ACC112 (cell line): Measurements from ENCODE around the gene SLC43A3.
"Not testable (repeated sequence)": the region's sequence is repeated elsewhere in the genome, so short reads cannot be mapped to it uniquely, and the experiment has no call there.

ENCODE experiments used
- H2AFZ ChIP-seq: fragments of 200-600 bp; sonication (generic); one replicate; pipeline ENCODE4 v1.6.0; 2017; ENCODE audit warnings: antibody characterized with exemption, low read length; ENCODE audit not compliant: unreplicated experiment
- H3K27ac ChIP-seq: fragments of 200-600 bp; sonication (generic); 2 replicates; pipeline ENCODE4 v1.5.1; 2014; ENCODE audit warnings: low read depth, mild to moderate bottlenecking, antibody characterized with exemption, low read length, moderate library complexity
- H3K27me3 ChIP-seq: fragments of 200-600 bp; sonication (generic); 2 replicates; pipeline ENCODE4 v1.6.1; 2014; ENCODE audit warnings: mild to moderate bottlenecking, antibody characterized with exemption, low read length, moderate library complexity, mixed read lengths; ENCODE audit not compliant: insufficient read depth
- H3K36me3 ChIP-seq: fragments of 200-600 bp; sonication (generic); 2 replicates; pipeline ENCODE4 v1.6.1; 2016; ENCODE audit warnings: mild to moderate bottlenecking, antibody characterized with exemption, low read length, moderate library complexity, mixed read lengths; ENCODE audit not compliant: insufficient read depth
- H3K4me1 ChIP-seq: fragments of 200-600 bp; sonication (generic); one replicate; pipeline ENCODE4 v1.6.1; 2016; ENCODE audit warnings: low read length, mixed read lengths; ENCODE audit not compliant: insufficient read depth, unreplicated experiment, control insufficient read depth
- H3K4me3 ChIP-seq: fragments of 200-600 bp; sonication (generic); 2 replicates; pipeline ENCODE4 v1.5.1; 2014; ENCODE audit warnings: mild to moderate bottlenecking, low read depth, low read length
- H3K79me2 ChIP-seq: fragments of 200-600 bp; sonication (generic); one replicate; pipeline ENCODE4 v1.6.0; 2016; ENCODE audit warnings: low read length; ENCODE audit not compliant: control insufficient read depth, unreplicated experiment, insufficient read depth

The SLC43A3 gene

GRCh38 chr11:57405271-57405860 is 21.6 kb downstream of the SLC43A3 start:
- Histone ChIP-seq H3K27ac (no peak overlapping the region), H3K36me3 (peaks cover 35% of the 10 kb centered on the region), H2AFZ (no peak overlapping the region), H3K4me3 (no peak overlapping the region), H3K79me2 (no peaks in the 10 kb centered on the region), H3K27me3 (no peaks in the 10 kb centered on the region), H3K4me1 (peaks cover 26% of the 10 kb centered on the region)

GRCh38 chr11:57403802-57404147 is 23.1 kb downstream of the SLC43A3 start:
- Histone ChIP-seq H3K27me3 (peaks cover 2% of the 10 kb centered on the region; the same call in 1 of the 2 replicates), H3K36me3 (peaks cover 24% of the 10 kb centered on the region), H2AFZ (no peak overlapping the region), H3K27ac (no peak overlapping the region), H3K4me1 (peaks cover 18% of the 10 kb centered on the region), H3K79me2 (no peaks in the 10 kb centered on the region), H3K4me3 (no peak overlapping the region)

GRCh38 chr11:57403003-57403801 is 23.7 kb downstream of the SLC43A3 start:
- H3K27me3 ChIP-seq, H3K4me3 ChIP-seq, H3K27ac ChIP-seq, H3K79me2 ChIP-seq, H2AFZ ChIP-seq: not testable (repeated sequence)
- H3K36me3 ChIP-seq, result peaks cover 19% of the 10 kb centered on the region
- H3K4me1 ChIP-seq, result peaks cover 18% of the 10 kb centered on the region

- Histone ChIP-seq H3K4me1 (peaks cover 12% of the 10 kb centered on the region), H2AFZ (no peak overlapping the region), H3K79me2 (no peaks in the 10 kb centered on the region), H3K27me3 (peaks cover 14% of the 10 kb centered on the region), H3K4me3 (no peak overlapping the region), H3K36me3 (peaks cover 11% of the 10 kb centered on the region; the same call in 1 of the 2 replicates), H3K27ac (no peak overlapping the region)
Observed at GRCh38 chr11:57402188-57403002, 24.5 kb downstream of the SLC43A3 start.

GRCh38 chr11:57399972-57400578 is 26.8 kb downstream of the SLC43A3 start:
- peaks cover 2% of the 10 kb centered on the region; the same call in 1 of the 2 replicates for H3K36me3 ChIP-seq
- H3K27me3 ChIP-seq, result peaks cover 28% of the 10 kb centered on the region
- no peak overlapping the region for H3K4me3 ChIP-seq
- no peak overlapping the region for H2AFZ ChIP-seq
- no peaks in the 10 kb centered on the region for H3K4me1 ChIP-seq
- H3K27ac ChIP-seq, result no peak overlapping the region
- H3K79me2 ChIP-seq, result no peaks in the 10 kb centered on the region

- no peaks in the 10 kb centered on the region for H3K4me1 ChIP-seq
- H2AFZ ChIP-seq, result no peak overlapping the region
- H3K79me2 ChIP-seq, result no peaks in the 10 kb centered on the region
- no peak overlapping the region for H3K27ac ChIP-seq
- H3K36me3 ChIP-seq, result peaks cover 2% of the 10 kb centered on the region; the same call in 1 of the 2 replicates
- H3K4me3 ChIP-seq, result no peak overlapping the region
- peaks cover 35% of the 10 kb centered on the region for H3K27me3 ChIP-seq
Observed at GRCh38 chr11:57399221-57399620, 27.7 kb downstream of the SLC43A3 start.

- H3K36me3 ChIP-seq, result no peaks in the 10 kb centered on the region
- H3K79me2 ChIP-seq, result no peaks in the 10 kb centered on the region
- H3K4me1 ChIP-seq, result no peaks in the 10 kb centered on the region
- no peak overlapping the region for H3K4me3 ChIP-seq
- H3K27ac ChIP-seq, result no peak overlapping the region
- H3K27me3 ChIP-seq, result peaks cover 52% of the 10 kb centered on the region
- H2AFZ ChIP-seq, result no peak overlapping the region
Observed at GRCh38 chr11:57397394-57397990, 29.4 kb downstream of the SLC43A3 start.

- H3K4me1 ChIP-seq, result no peaks in the 10 kb centered on the region
- no peaks in the 10 kb centered on the region for H3K36me3 ChIP-seq
- no peaks in the 10 kb centered on the region for H3K79me2 ChIP-seq
- no peak overlapping the region for H3K27ac ChIP-seq
- H3K4me3 ChIP-seq, result no peak overlapping the region
- no peak overlapping the region for H2AFZ ChIP-seq
- peaks cover 55% of the 10 kb centered on the region for H3K27me3 ChIP-seq
Observed at GRCh38 chr11:57396744-57397143, 30.2 kb downstream of the SLC43A3 start.

- no peaks in the 10 kb centered on the region for H3K36me3 ChIP-seq
- no peaks in the 10 kb centered on the region for H3K4me1 ChIP-seq
- H3K27ac ChIP-seq, result no peak overlapping the region
- no peak overlapping the region for H3K4me3 ChIP-seq
- H3K27me3 ChIP-seq, result peaks cover 55% of the 10 kb centered on the region
- H3K79me2 ChIP-seq, result no peaks in the 10 kb centered on the region
- no peak overlapping the region for H2AFZ ChIP-seq
Observed at GRCh38 chr11:57395905-57396623, 30.9 kb downstream of the SLC43A3 start.
